DMS53 (cell line): ENCODE results near the gene EHMT2.
"Not testable (repeated sequence)": the region's sequence is repeated elsewhere in the genome, so short reads cannot be mapped to it uniquely, and the experiment has no call there.

Experiments
- DNase-seq: peaks from one replicate; lab custom pipeline; 2025; lab: John Stamatoyannopoulos, UW

The EHMT2 gene

GRCh38 chr6:31915351-31915750, 17.9 kb upstream of the EHMT2 start:
- no peak for DNase-seq

GRCh38 chr6:31911826-31912585, 14.5 kb upstream of the EHMT2 start:
- no peak for DNase-seq

GRCh38 chr6:31909298-31909697, 11.8 kb upstream of the EHMT2 start:
- DNase-seq = not testable (repeated sequence)

GRCh38 chr6:31908791-31909190, 11.3 kb upstream of the EHMT2 start:
- peak; percentile 69 for DNase-seq

- DNase-seq = not testable (repeated sequence)
Measured at GRCh38 chr6:31908255-31908654, 10.8 kb upstream of the EHMT2 start.

GRCh38 chr6:31907158-31907813, 9.8 kb upstream of the EHMT2 start:
- peak; percentile 34 for DNase-seq

GRCh38 chr6:31906727-31907126, 9.2 kb upstream of the EHMT2 start:
- not testable (repeated sequence) for DNase-seq

- DNase-seq = no peak
Measured at GRCh38 chr6:31906122-31906521, 8.6 kb upstream of the EHMT2 start.

- no peak for DNase-seq
Measured at GRCh38 chr6:31905041-31905440, 7.5 kb upstream of the EHMT2 start.

GRCh38 chr6:31903957-31904356, 6.5 kb upstream of the EHMT2 start:
- DNase-seq = no peak

- peak; percentile 98 for DNase-seq
Measured at GRCh38 chr6:31901953-31902643, 4.6 kb upstream of the EHMT2 start, which contains the start of gene ZBTB12. ZBTB12 (minus strand) TSS chr6:31902086; CDS start chr6:31901305, 781 bp downstream.

GRCh38 chr6:31901415-31901952, 4.0 kb upstream of the EHMT2 start:
- peak; percentile 86 for DNase-seq

GRCh38 chr6:31900917-31901414, 3.5 kb upstream of the EHMT2 start:
- DNase-seq = peak; percentile 73

GRCh38 chr6:31899882-31900722, 2.6 kb upstream of the EHMT2 start:
- no peak for DNase-seq

- no peak for DNase-seq
Measured at GRCh38 chr6:31899215-31899614, 1.7 kb upstream of the EHMT2 start.

GRCh38 chr6:31898383-31899011, 999 bp upstream of the EHMT2 start:
- peak; percentile 82 for DNase-seq

- DNase-seq = no peak
Measured at GRCh38 chr6:31896856-31897611, 464 bp downstream of the EHMT2 start.

GRCh38 chr6:31896493-31896855, 1.0 kb downstream of the EHMT2 start:
- DNase-seq = no peak

- DNase-seq = no peak
Measured at GRCh38 chr6:31892821-31893220, 4.7 kb downstream of the EHMT2 start.

GRCh38 chr6:31889331-31889972, 8.0 kb downstream of the EHMT2 start:
- no peak for DNase-seq
